ENCODE measurements around the gene COP1.

Gene COP1

DNA sequence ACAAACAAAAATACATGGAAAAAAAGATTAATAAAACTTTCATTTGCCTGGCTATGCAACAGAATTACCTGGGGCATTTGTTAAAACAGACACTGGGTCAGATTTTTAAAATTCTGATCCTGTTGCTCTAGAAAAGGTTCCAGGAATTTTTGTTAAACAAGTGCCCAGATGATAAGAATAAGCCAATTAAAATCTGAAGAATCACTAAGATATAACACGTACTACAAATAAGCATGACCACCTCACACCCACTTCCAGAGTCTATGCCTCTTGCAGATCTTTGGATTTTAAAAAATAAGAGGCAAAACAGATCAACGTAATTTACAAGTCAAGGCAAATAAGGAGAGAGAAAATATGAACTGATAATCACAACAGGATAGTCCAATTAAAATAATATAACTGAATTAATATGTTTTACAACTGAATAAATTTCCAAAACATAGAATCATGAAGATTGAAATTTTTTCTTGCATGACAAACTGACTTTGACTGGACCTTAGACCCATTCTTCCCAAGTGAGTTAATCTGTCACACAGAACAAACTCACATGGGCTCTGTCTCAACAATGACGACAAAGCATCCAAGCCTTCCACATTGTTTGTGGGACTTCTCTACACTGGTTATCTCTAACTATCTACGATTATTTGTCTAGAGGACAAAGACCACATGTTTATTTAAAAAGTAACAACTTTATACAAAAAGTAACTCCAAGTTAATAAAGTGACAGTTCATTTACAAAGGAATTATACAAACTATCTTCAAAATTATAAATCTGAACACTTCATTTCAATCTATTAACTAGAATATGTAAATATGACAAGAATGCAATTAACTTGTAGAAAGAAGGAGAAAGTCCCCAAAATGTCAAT, 56.9 kb downstream of the COP1 start:
- H3K4me3 ChIP-seq (IDR thresholded peaks at IDR 0.05; ENCODE audit: insufficient read depth, low read depth, low read length) = no peak overlapping the region
- H3K4me2 ChIP-seq = no peak overlapping the region
- H4K20me1 ChIP-seq (ENCODE audit: insufficient read depth) = no peaks in the 10 kb centered on the region
- no peaks in the 10 kb centered on the region for H3K27me3 ChIP-seq (ENCODE audit: insufficient read depth, low read depth)
- no peak overlapping the region for H2AFZ ChIP-seq (ENCODE audit: low read depth)
- no peaks in the 10 kb centered on the region for H3K4me1 ChIP-seq (ENCODE audit: low read depth, poor library complexity, severe bottlenecking)
- 0 out of 2 replicates have a peak, but pooled peaks cover 6% of the 10 kb centered on the region for H3K79me2 ChIP-seq (ENCODE audit: insufficient read depth, low read depth)
- TF ChIP-seq, protein P1, sequence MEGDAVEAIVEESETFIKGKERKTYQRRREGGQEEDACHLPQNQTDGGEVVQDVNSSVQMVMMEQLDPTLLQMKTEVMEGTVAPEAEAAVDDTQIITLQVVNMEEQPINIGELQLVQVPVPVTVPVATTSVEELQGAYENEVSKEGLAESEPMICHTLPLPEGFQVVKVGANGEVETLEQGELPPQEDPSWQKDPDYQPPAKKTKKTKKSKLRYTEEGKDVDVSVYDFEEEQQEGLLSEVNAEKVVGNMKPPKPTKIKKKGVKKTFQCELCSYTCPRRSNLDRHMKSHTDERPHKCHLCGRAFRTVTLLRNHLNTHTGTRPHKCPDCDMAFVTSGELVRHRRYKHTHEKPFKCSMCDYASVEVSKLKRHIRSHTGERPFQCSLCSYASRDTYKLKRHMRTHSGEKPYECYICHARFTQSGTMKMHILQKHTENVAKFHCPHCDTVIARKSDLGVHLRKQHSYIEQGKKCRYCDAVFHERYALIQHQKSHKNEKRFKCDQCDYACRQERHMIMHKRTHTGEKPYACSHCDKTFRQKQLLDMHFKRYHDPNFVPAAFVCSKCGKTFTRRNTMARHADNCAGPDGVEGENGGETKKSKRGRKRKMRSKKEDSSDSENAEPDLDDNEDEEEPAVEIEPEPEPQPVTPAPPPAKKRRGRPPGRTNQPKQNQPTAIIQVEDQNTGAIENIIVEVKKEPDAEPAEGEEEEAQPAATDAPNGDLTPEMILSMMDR (conservative IDR thresholded peaks at IDR 0.05; ENCODE audit: low read depth, low read length) = no peak
- no peak overlapping the region for H3K9ac ChIP-seq
- no peaks in the 10 kb centered on the region for H3K36me3 ChIP-seq (ENCODE audit: insufficient read depth)
- no peak overlapping the region for H3K27ac ChIP-seq

DNA sequence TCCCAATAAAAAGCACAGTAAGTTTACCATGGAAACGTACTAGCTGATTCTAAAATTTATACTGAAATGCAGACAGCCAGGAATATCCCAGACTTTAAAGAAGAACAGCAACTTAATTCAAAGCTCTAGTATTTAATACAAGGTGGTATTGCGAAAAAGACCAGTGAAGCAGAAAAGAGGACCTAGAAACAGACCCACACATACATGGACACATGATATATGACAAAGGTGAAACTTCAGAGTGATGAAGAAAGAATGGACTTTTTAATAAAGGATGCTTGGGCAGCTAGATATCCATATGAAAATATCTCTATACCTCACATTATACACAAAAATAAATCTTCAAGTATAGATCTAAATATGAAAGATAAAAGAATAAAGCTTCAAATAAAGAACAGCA, 62.6 kb downstream of the COP1 start:
- no peak overlapping the region for H3K4me2 ChIP-seq
- no peaks in the 10 kb centered on the region for H4K20me1 ChIP-seq (ENCODE audit: insufficient read depth)
- TF ChIP-seq, protein P1 (conservative IDR thresholded peaks at IDR 0.05; ENCODE audit: low read depth, low read length) = no peak
- H3K79me2 ChIP-seq (ENCODE audit: insufficient read depth, low read depth) = peaks cover 6% of the 10 kb centered on the region; the same call in 1 of the 2 replicates
- no peak overlapping the region for H2AFZ ChIP-seq (ENCODE audit: low read depth)
- no peak overlapping the region for H3K27ac ChIP-seq
- no peaks in the 10 kb centered on the region for H3K27me3 ChIP-seq (ENCODE audit: insufficient read depth, low read depth)
- H3K4me3 ChIP-seq (IDR thresholded peaks at IDR 0.05; ENCODE audit: insufficient read depth, low read depth, low read length) = no peak overlapping the region
- no peak overlapping the region for H3K9ac ChIP-seq
- H3K4me1 ChIP-seq (ENCODE audit: low read depth, poor library complexity, severe bottlenecking) = no peaks in the 10 kb centered on the region
- H3K36me3 ChIP-seq (ENCODE audit: insufficient read depth) = no peaks in the 10 kb centered on the region

- H2AFZ ChIP-seq (ENCODE audit: low read depth) = no peak overlapping the region
- H3K27me3 ChIP-seq (ENCODE audit: insufficient read depth, low read depth) = no peaks in the 10 kb centered on the region
- H3K4me3 ChIP-seq (IDR thresholded peaks at IDR 0.05; ENCODE audit: insufficient read depth, low read depth, low read length) = no peak overlapping the region
- TF ChIP-seq, protein P1 (conservative IDR thresholded peaks at IDR 0.05; ENCODE audit: low read depth, low read length) = no peak
- H3K79me2 ChIP-seq (ENCODE audit: insufficient read depth, low read depth) = peaks cover 8% of the 10 kb centered on the region; the same call in 1 of the 2 replicates
- no peaks in the 10 kb centered on the region for H3K4me1 ChIP-seq (ENCODE audit: low read depth, poor library complexity, severe bottlenecking)
- no peaks in the 10 kb centered on the region for H4K20me1 ChIP-seq (ENCODE audit: insufficient read depth)
- no peak overlapping the region for H3K27ac ChIP-seq
- H3K4me2 ChIP-seq = no peak overlapping the region
- H3K36me3 ChIP-seq (ENCODE audit: insufficient read depth) = no peaks in the 10 kb centered on the region
- no peak overlapping the region for H3K9ac ChIP-seq
Observed at GRCh38 chr1:176142973-176143372, 64.1 kb downstream of the COP1 start.

GRCh38 chr1:176141449-176141848, 65.6 kb downstream of the COP1 start:
- H3K27ac ChIP-seq = no peak overlapping the region
- H3K4me3 ChIP-seq (IDR thresholded peaks at IDR 0.05; ENCODE audit: insufficient read depth, low read depth, low read length) = no peak overlapping the region
- peaks cover 8% of the 10 kb centered on the region; the same call in 1 of the 2 replicates for H3K79me2 ChIP-seq (ENCODE audit: insufficient read depth, low read depth)
- TF ChIP-seq, protein P1 (conservative IDR thresholded peaks at IDR 0.05; ENCODE audit: low read depth, low read length) = no peak
- no peaks in the 10 kb centered on the region for H3K27me3 ChIP-seq (ENCODE audit: insufficient read depth, low read depth)
- no peaks in the 10 kb centered on the region for H4K20me1 ChIP-seq (ENCODE audit: insufficient read depth)
- H3K4me2 ChIP-seq = no peak overlapping the region
- H3K9ac ChIP-seq = no peak overlapping the region
- no peak overlapping the region for H2AFZ ChIP-seq (ENCODE audit: low read depth)
- H3K4me1 ChIP-seq (ENCODE audit: low read depth, poor library complexity, severe bottlenecking) = no peaks in the 10 kb centered on the region
- H3K36me3 ChIP-seq (ENCODE audit: insufficient read depth) = no peaks in the 10 kb centered on the region

Data from KMS-11 (cell line).